GM19043 (cell line): Measurements from ENCODE around the gene ALPK3.
"Not testable (repeated sequence)": the region's sequence is repeated elsewhere in the genome, so short reads cannot be mapped to it uniquely, and the experiment has no call there.

Experiments used
- ATAC-seq: cut with Tn5 transposase; IDR thresholded peaks from one replicate; pipeline ENCODE4 v1.9.1; 2021; ENCODE audit warnings: low read depth; ENCODE audit not compliant: unreplicated experiment

The ALPK3 gene

GRCh38 chr15:84872009-84872910 is 55.1 kb downstream of the ALPK3 start:
- no peak for ATAC-seq

- ATAC-seq = no peak
Observed at GRCh38 chr15:84873997-84874396, 56.8 kb downstream of the ALPK3 start.

GRCh38 chr15:84874981-84875699 is 58.0 kb downstream of the ALPK3 start:
- no peak for ATAC-seq

GRCh38 chr15:84876269-84876668 is 59.1 kb downstream of the ALPK3 start:
- ATAC-seq = no peak

- not testable (repeated sequence) for ATAC-seq
Observed at GRCh38 chr15:84877701-84878100, 60.5 kb downstream of the ALPK3 start.

GRCh38 chr15:84878504-84878903 is 61.3 kb downstream of the ALPK3 start:
- ATAC-seq = no peak

GRCh38 chr15:84879088-84879780 is 62.1 kb downstream of the ALPK3 start:
- no peak for ATAC-seq

GRCh38 chr15:84880007-84880406 is 62.9 kb downstream of the ALPK3 start:
- no peak for ATAC-seq

- no peak for ATAC-seq
Observed at GRCh38 chr15:84880822-84881519, 63.8 kb downstream of the ALPK3 start.

- ATAC-seq = no peak
Observed at GRCh38 chr15:84881520-84881830, 64.3 kb downstream of the ALPK3 start.

GRCh38 chr15:84883466-84883865 is 66.3 kb downstream of the ALPK3 start:
- ATAC-seq = no peak

GRCh38 chr15:84883916-84884781 is 67.0 kb downstream of the ALPK3 start, which contains the start of gene SLC28A1:
Gene SLC28A1 (plus strand): TSS chr15:84884662. CDS start chr15:84887761, 3,099 bp downstream.
- ATAC-seq = no peak

- ATAC-seq = no peak
Observed at GRCh38 chr15:84885801-84886200, 68.6 kb downstream of the ALPK3 start.

GRCh38 chr15:84886211-84886983 is 69.2 kb downstream of the ALPK3 start:
- no peak for ATAC-seq

- ATAC-seq = no peak
Observed at GRCh38 chr15:84886984-84887299, 69.8 kb downstream of the ALPK3 start.

- no peak for ATAC-seq
Observed at GRCh38 chr15:84887938-84888337, 70.8 kb downstream of the ALPK3 start.

GRCh38 chr15:84888639-84889038 is 71.5 kb downstream of the ALPK3 start:
- ATAC-seq = no peak

- ATAC-seq = no peak
Observed at GRCh38 chr15:84889313-84889990, 72.3 kb downstream of the ALPK3 start.
